ES-I3 (cell line): ENCODE measurements around the gene PUM1.

Experiments used
- H3K36me3 ChIP-seq: 2 replicates; pipeline ENCODE4 v1.6.1; 2013; ENCODE audit warnings: mild to moderate bottlenecking, low read length, control low read depth, moderate library complexity; ENCODE audit not compliant: insufficient read depth
- H3K4me1 ChIP-seq: 2 replicates; pipeline ENCODE4 v1.6.1; 2013; ENCODE audit warnings: mild to moderate bottlenecking, control low read depth, low read length; ENCODE audit not compliant: insufficient read depth
- H3K9ac ChIP-seq: 2 replicates; pipeline ENCODE4 v1.6.1; 2013; ENCODE audit warnings: low read depth, mild to moderate bottlenecking, low read length, moderate library complexity
- H3K9me3 ChIP-seq: 2 replicates; pipeline ENCODE4 v1.6.1; 2013; ENCODE audit warnings: mild to moderate bottlenecking, low read length, moderate library complexity; ENCODE audit not compliant: control insufficient read depth, insufficient read depth

PUM1 gene

GRCh38 chr1:30907481-30908315 lies 157.8 kb downstream of the PUM1 start:
- H3K9ac ChIP-seq, result peak overlapping the region; percentile 61
- H3K9me3 ChIP-seq, result no peaks in the 10 kb centered on the region
- no peaks in the 10 kb centered on the region for H3K36me3 ChIP-seq
- peaks cover 47% of the 10 kb centered on the region for H3K4me1 ChIP-seq

- Histone ChIP-seq H3K9me3 (no peaks in the 10 kb centered on the region), H3K4me1 (peaks cover 54% of the 10 kb centered on the region), H3K9ac (peak overlapping the region; percentile 61; the same call in 1 of the 2 replicates)
Measured at GRCh38 chr1:30906631-30907441, 158.7 kb downstream of the PUM1 start.

GRCh38 chr1:30905916-30906620 lies 159.4 kb downstream of the PUM1 start:
- Histone ChIP-seq H3K4me1 (peaks cover 61% of the 10 kb centered on the region), H3K9ac (no peak overlapping the region), H3K9me3 (no peaks in the 10 kb centered on the region), H3K36me3 (no peaks in the 10 kb centered on the region)

More at GRCh38 chr1:30906631-30907441, 158.7 kb downstream of the PUM1 start:
- H3K36me3 ChIP-seq, result no peaks in the 10 kb centered on the region

GRCh38 chr1:30905403-30905802 lies 160.1 kb downstream of the PUM1 start:
- no peaks in the 10 kb centered on the region for H3K9me3 ChIP-seq
- H3K9ac ChIP-seq, result no peak overlapping the region
- H3K36me3 ChIP-seq, result no peaks in the 10 kb centered on the region
- H3K4me1 ChIP-seq, result peaks cover 61% of the 10 kb centered on the region

- H3K9me3 ChIP-seq, result no peaks in the 10 kb centered on the region
- peaks cover 61% of the 10 kb centered on the region for H3K4me1 ChIP-seq
Measured at GRCh38 chr1:30904962-30905335, 160.6 kb downstream of the PUM1 start.

GRCh38 chr1:30904191-30904961 lies 161.1 kb downstream of the PUM1 start:
- Histone ChIP-seq H3K4me1 (peaks cover 56% of the 10 kb centered on the region), H3K9me3 (no peaks in the 10 kb centered on the region), H3K9ac (no peak overlapping the region), H3K36me3 (no peaks in the 10 kb centered on the region)

More at GRCh38 chr1:30904962-30905335, 160.6 kb downstream of the PUM1 start:
- H3K36me3 ChIP-seq, result no peaks in the 10 kb centered on the region
- no peak overlapping the region for H3K9ac ChIP-seq

- H3K4me1 ChIP-seq, result peaks cover 52% of the 10 kb centered on the region
- no peak overlapping the region for H3K9ac ChIP-seq
- H3K9me3 ChIP-seq, result no peaks in the 10 kb centered on the region
- no peaks in the 10 kb centered on the region for H3K36me3 ChIP-seq
Measured at GRCh38 chr1:30903343-30904034, 162.0 kb downstream of the PUM1 start.

GRCh38 chr1:30902593-30903290 lies 162.8 kb downstream of the PUM1 start:
- Histone ChIP-seq H3K9ac (no peak overlapping the region), H3K36me3 (no peaks in the 10 kb centered on the region), H3K4me1 (peaks cover 52% of the 10 kb centered on the region), H3K9me3 (no peaks in the 10 kb centered on the region)

GRCh38 chr1:30901798-30902581 lies 163.5 kb downstream of the PUM1 start:
- peaks cover 48% of the 10 kb centered on the region for H3K4me1 ChIP-seq
- H3K36me3 ChIP-seq, result no peaks in the 10 kb centered on the region
- no peak overlapping the region for H3K9ac ChIP-seq
- no peaks in the 10 kb centered on the region for H3K9me3 ChIP-seq

- no peaks in the 10 kb centered on the region for H3K9me3 ChIP-seq
- H3K9ac ChIP-seq, result no peak overlapping the region
- H3K4me1 ChIP-seq, result peaks cover 44% of the 10 kb centered on the region
- H3K36me3 ChIP-seq, result no peaks in the 10 kb centered on the region
Measured at GRCh38 chr1:30900931-30901560, 164.5 kb downstream of the PUM1 start.

GRCh38 chr1:30900486-30900885 lies 165.0 kb downstream of the PUM1 start:
- Histone ChIP-seq H3K9me3 (no peaks in the 10 kb centered on the region), H3K4me1 (peaks cover 42% of the 10 kb centered on the region), H3K36me3 (no peaks in the 10 kb centered on the region), H3K9ac (no peak overlapping the region)
